K562 (cell line): Measurements from ENCODE around the gene HSPA1B. TPM values are rescaled to one million over a fixed set of nuclear protein-coding genes. Genes with fewer than 3 reads are reported as not detected.

ENCODE experiments used
- ARID3A ChIP-seq: IDR thresholded peaks from 2 replicates; pipeline ENCODE4 v1.6.1; 2012; ENCODE audit warnings: low read depth, low read length, improper control_type of control experiment, borderline replicate concordance
- ATF7 ChIP-seq: fragments of 450-650 bp; IDR thresholded peaks from 2 replicates; pipeline ENCODE4 v1.7.1; 2014; ENCODE audit warnings: mild to moderate bottlenecking, moderate library complexity
- BACH1 ChIP-seq: fragments of 200-800 bp; sonication (Bioruptor generic); IDR thresholded peaks from 2 replicates; pipeline ENCODE4 v1.6.1; 2016; ENCODE audit warnings: missing genetic modification characterization, missing compliant biosample characterization
- KLF6 ChIP-seq: fragments of 250-450 bp; sonication (Bioruptor Pico); IDR thresholded peaks from 2 replicates; pipeline ENCODE4 v1.4.0; 2020; ENCODE audit warnings: mild to moderate bottlenecking, moderate library complexity, borderline replicate concordance
- MAFG ChIP-seq: fragments of 450-650 bp; conservative IDR thresholded peaks from 2 replicates; pipeline ENCODE4 v1.6.1; 2016; ENCODE audit warnings: missing genetic modification characterization, missing compliant biosample characterization
- NCOA6 ChIP-seq: fragments of 450-650 bp; IDR thresholded peaks from 2 replicates; pipeline ENCODE4 v1.6.1; 2017; ENCODE audit warnings: mild to moderate bottlenecking
- NR2C1 ChIP-seq, 2 experiments: fragments of 450-650 bp; IDR thresholded peaks; 2 replicates each; pipeline ENCODE4 v1.6.1; 2017; ENCODE audit warnings: mild to moderate bottlenecking in 2 of 2, antibody characterized with exemption in 1 of 2, inconsistent platforms in 1 of 2, missing compliant biosample characterization in 1 of 2, missing genetic modification characterization in 1 of 2
- STAT5A ChIP-seq: IDR thresholded peaks from 2 replicates; pipeline ENCODE4 v1.6.1; 2012; ENCODE audit warnings: low read length, inconsistent platforms, borderline replicate concordance
- TBL1XR1 ChIP-seq, 2 experiments: IDR thresholded peaks; 2 replicates each; pipeline ENCODE4 v1.6.1; 2012; ENCODE audit warnings: improper control_type of control experiment in 2 of 2, low read length in 2 of 2, mild to moderate bottlenecking in 1 of 2
- XRCC5 ChIP-seq: fragments of 200-400 bp; formaldehyde crosslinking; IDR thresholded peaks from 2 replicates; pipeline ENCODE4 v1.6.1; 2017; ENCODE audit warnings: low read depth, mild to moderate bottlenecking, low read length
- ZNF224 ChIP-seq: sonication (generic); formaldehyde crosslinking; IDR thresholded peaks from 2 replicates; pipeline ENCODE4 v1.8.0; 2022; ENCODE audit warnings: mild to moderate bottlenecking, missing genetic modification reagents
- polyA plus RNA-seq, 8 experiments: library from polyadenylated mRNA; depleted of rRNA in 4 of 8; stranded (reverse) in 5 of 8; unstranded in 3 of 8; fragments of >200 nt; fragmentation: Nextera tagmentation in 2 of 8; fragmentation: Illumina TruSeq in 1 of 8; extraction: Ambion mirVana in 2 of 8; extraction: Trizol in 1 of 8; gene quantifications; 2 replicates each; pipeline versions ENCODE4 v1.2.1 to v1.2.3, GENCODE V29; 2011 to 2014; ENCODE audit warnings: inconsistent platforms in 1 of 8, missing spikeins in 1 of 8
- total RNA-seq, 7 experiments: library from RNA; depleted of rRNA in 6 of 7; stranded (reverse); fragments of >200 nt in 6 of 7; fragmentation: Illumina TruSeq in 2 of 7; extraction: Trizol in 2 of 7; gene quantifications; 2 replicates each; pipeline versions ENCODE4 v1.2.1 to v1.2.3, GENCODE V29; 2011 to 2021; ENCODE audit warnings: low replicate concordance in 1 of 7
- TF ChIP-seq, protein P1 (sequence below): fragments of 450-650 bp; IDR thresholded peaks from 2 replicates; pipeline ENCODE4 v1.6.1; 2016; ENCODE audit warnings: low read depth
- TF ChIP-seq, protein P2 (sequence below): fragments of 250-450 bp; sonication (Bioruptor Pico); IDR thresholded peaks from 2 replicates; pipeline ENCODE4 v1.4.0; 2020; ENCODE audit warnings: mild to moderate bottlenecking, moderate library complexity

The HSPA1B gene
- total and polyA plus RNA-seq, 9 of the 15 experiments (the other 6 are each of a cell fraction or from before 2014, with no cell fraction given) = 0.27 to 227 (median 51.2) TPM

- TF ChIP-seq, protein P1, sequence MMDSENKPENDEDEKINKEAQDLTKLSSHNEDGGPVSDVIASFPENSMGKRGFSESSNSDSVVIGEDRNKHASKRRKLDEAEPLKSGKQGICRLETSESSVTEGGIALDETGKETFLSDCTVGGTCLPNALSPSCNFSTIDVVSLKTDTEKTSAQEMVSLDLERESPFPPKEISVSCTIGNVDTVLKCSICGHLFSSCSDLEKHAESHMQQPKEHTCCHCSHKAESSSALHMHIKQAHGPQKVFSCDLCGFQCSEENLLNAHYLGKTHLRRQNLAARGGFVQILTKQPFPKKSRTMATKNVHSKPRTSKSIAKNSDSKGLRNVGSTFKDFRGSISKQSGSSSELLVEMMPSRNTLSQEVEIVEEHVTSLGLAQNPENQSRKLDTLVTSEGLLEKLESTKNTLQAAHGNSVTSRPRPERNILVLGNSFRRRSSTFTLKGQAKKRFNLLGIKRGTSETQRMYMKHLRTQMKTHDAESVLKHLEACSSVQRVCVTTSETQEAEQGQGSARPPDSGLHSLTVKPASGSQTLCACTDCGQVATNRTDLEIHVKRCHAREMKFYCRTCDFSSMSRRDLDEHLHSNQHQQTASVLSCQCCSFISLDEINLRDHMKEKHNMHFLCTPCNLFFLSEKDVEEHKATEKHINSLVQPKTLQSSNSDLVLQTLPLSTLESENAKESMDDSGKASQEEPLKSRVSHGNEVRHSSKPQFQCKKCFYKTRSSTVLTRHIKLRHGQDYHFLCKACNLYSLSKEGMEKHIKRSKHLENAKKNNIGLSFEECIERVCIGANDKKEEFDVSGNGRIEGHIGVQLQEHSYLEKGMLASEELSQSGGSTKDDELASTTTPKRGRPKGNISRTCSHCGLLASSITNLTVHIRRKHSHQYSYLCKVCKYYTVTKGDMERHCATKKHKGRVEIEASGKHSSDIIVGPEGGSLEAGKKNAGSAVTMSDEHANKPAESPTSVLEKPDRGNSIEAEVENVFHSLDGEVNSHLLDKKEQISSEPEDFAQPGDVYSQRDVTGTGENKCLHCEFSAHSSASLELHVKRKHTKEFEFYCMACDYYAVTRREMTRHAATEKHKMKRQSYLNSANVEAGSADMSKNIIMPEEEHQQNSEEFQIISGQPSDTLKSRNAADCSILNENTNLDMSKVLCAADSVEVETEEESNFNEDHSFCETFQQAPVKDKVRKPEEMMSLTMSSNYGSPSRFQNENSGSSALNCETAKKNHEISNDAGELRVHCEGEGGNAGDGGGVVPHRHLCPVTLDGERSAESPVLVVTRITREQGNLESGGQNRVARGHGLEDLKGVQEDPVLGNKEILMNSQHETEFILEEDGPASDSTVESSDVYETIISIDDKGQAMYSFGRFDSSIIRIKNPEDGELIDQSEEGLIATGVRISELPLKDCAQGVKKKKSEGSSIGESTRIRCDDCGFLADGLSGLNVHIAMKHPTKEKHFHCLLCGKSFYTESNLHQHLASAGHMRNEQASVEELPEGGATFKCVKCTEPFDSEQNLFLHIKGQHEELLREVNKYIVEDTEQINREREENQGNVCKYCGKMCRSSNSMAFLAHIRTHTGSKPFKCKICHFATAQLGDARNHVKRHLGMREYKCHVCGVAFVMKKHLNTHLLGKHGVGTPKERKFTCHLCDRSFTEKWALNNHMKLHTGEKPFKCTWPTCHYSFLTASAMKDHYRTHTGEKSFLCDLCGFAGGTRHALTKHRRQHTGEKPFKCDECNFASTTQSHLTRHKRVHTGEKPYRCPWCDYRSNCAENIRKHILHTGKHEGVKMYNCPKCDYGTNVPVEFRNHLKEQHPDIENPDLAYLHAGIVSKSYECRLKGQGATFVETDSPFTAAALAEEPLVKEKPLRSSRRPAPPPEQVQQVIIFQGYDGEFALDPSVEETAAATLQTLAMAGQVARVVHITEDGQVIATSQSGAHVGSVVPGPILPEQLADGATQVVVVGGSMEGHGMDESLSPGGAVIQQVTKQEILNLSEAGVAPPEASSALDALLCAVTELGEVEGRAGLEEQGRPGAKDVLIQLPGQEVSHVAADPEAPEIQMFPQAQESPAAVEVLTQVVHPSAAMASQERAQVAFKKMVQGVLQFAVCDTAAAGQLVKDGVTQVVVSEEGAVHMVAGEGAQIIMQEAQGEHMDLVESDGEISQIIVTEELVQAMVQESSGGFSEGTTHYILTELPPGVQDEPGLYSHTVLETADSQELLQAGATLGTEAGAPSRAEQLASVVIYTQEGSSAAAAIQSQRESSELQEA = no peak
- TF ChIP-seq KLF6 (CRISPR knock-in tag) (peak; percentile 89), XRCC5 (peak; percentile 22; the same call in 1 of the 2 replicates), BACH1 (tag) (no peak; the same call in 1 of the 2 replicates), MAFG (tag) (0 out of 2 replicates have a peak, but pooled peaks have one; percentile 10), NCOA6 (no peak), ARID3A (no peak), ZNF224 (no peak), TBL1XR1 (IDR thresholded peaks at IDR 0.05; ENCODE audit: low read length in 2 of 2) (peak; percentile 32 to 44; a peak in 3 of 4 replicates), NR2C1 (IDR thresholded peaks at IDR 0.05) (no peak), NR2C1 (tag; IDR thresholded peaks at IDR 0.05) (peak; percentile 53; the same call in 1 of the 2 replicates), ATF7 (no peak), STAT5A (no peak)
- TF ChIP-seq, protein P2, sequence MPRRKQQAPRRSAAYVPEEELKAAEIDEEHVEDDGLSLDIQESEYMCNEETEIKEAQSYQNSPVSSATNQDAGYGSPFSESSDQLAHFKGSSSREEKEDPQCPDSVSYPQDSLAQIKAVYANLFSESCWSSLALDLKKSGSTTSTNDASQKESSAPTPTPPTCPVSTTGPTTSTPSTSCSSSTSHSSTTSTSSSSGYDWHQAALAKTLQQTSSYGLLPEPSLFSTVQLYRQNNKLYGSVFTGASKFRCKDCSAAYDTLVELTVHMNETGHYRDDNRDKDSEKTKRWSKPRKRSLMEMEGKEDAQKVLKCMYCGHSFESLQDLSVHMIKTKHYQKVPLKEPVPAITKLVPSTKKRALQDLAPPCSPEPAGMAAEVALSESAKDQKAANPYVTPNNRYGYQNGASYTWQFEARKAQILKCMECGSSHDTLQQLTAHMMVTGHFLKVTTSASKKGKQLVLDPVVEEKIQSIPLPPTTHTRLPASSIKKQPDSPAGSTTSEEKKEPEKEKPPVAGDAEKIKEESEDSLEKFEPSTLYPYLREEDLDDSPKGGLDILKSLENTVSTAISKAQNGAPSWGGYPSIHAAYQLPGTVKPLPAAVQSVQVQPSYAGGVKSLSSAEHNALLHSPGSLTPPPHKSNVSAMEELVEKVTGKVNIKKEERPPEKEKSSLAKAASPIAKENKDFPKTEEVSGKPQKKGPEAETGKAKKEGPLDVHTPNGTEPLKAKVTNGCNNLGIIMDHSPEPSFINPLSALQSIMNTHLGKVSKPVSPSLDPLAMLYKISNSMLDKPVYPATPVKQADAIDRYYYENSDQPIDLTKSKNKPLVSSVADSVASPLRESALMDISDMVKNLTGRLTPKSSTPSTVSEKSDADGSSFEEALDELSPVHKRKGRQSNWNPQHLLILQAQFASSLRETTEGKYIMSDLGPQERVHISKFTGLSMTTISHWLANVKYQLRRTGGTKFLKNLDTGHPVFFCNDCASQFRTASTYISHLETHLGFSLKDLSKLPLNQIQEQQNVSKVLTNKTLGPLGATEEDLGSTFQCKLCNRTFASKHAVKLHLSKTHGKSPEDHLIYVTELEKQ (CRISPR knock-in tag) = 0 out of 2 replicates have a peak, but pooled peaks have one; percentile 23
Observed at GRCh38 chr6:31826793-31827285, 699 bp upstream of the HSPA1B start (continued).
